ENCODE data around the gene TAC4. TPM values are rescaled to one million over a fixed set of nuclear protein-coding genes. Genes with fewer than 3 reads are reported as not detected.

The TAC4 gene
- polyA plus RNA-seq, 1 donor (not counting 4 experiments of a cell fraction or from before 2014, with no cell fraction given): not detected

- DNase-seq (ENCODE audit: low read depth, low spot score) (no peak), FAIRE-seq (no peak)
- no peak for TF ChIP-seq EZH2 (IDR thresholded peaks at IDR 0.05; ENCODE audit: low read length)
- TF ChIP-seq, protein P1, sequence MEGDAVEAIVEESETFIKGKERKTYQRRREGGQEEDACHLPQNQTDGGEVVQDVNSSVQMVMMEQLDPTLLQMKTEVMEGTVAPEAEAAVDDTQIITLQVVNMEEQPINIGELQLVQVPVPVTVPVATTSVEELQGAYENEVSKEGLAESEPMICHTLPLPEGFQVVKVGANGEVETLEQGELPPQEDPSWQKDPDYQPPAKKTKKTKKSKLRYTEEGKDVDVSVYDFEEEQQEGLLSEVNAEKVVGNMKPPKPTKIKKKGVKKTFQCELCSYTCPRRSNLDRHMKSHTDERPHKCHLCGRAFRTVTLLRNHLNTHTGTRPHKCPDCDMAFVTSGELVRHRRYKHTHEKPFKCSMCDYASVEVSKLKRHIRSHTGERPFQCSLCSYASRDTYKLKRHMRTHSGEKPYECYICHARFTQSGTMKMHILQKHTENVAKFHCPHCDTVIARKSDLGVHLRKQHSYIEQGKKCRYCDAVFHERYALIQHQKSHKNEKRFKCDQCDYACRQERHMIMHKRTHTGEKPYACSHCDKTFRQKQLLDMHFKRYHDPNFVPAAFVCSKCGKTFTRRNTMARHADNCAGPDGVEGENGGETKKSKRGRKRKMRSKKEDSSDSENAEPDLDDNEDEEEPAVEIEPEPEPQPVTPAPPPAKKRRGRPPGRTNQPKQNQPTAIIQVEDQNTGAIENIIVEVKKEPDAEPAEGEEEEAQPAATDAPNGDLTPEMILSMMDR (optimal IDR thresholded peaks at IDR 0.05 in 1 of 3, IDR thresholded peaks at IDR 0.05 in 1 of 3, conservative IDR thresholded peaks at IDR 0.05 in 1 of 3; ENCODE audit: extremely low read depth in 1 of 3, insufficient read depth in 2 of 3, low read length in 3 of 3): no peak
- Histone ChIP-seq H3K4me3 (ENCODE audit: control insufficient read depth in 2 of 3, extremely low read depth in 1 of 3, insufficient read depth in 2 of 3, low read depth in 1 of 3, low read length in 3 of 3) (no peak overlapping the region), H3K9ac (ENCODE audit: control insufficient read depth, extremely low read depth, insufficient read depth, low read length) (no peak overlapping the region), H3K9me1 (ENCODE audit: control insufficient read depth, extremely low read depth, insufficient read depth, low read length) (no peaks in the 10 kb centered on the region), H3K9me3 (ENCODE audit: control insufficient read depth, low read depth, low read length) (no peaks in the 10 kb centered on the region), H4K20me1 (ENCODE audit: control insufficient read depth, extremely low read depth, insufficient read depth, low read length) (no peaks in the 10 kb centered on the region), H3K36me3 (ENCODE audit: control insufficient read depth in 2 of 2, extremely low read depth in 1 of 2, insufficient read depth in 2 of 2, low read length in 2 of 2) (no peaks in the 10 kb centered on the region), H3K27me3 (ENCODE audit: control insufficient read depth, extremely low read depth, insufficient read depth, low read length) (peaks cover 11% of the 10 kb centered on the region), H3K4me1 (ENCODE audit: control insufficient read depth, extremely low read depth, insufficient read depth, low read length) (peaks cover 18% of the 10 kb centered on the region), H3K79me2 (ENCODE audit: control insufficient read depth, insufficient read depth, low read length) (no peaks in the 10 kb centered on the region), H2AFZ (ENCODE audit: control insufficient read depth, low read length) (no peak overlapping the region), H3K4me2 (ENCODE audit: control insufficient read depth, extremely low read depth, insufficient read depth, low read depth, low read length) (no peak overlapping the region), H3K27ac (ENCODE audit: control insufficient read depth, insufficient read depth, low read length) (no peak overlapping the region)
- dilution Hi-C loops (cut with MboI; ENCODE audit: extremely low pct_ligation_motif_present, low sequenced_read_pairs): loop anchor here (10.0 kb wide), 1 partner anchor 109 kb away; the partner anchor contains the start of gene DLX3
Observed at GRCh38 chr17:49886036-49886435, 38.2 kb upstream of the TAC4 start.

DNA sequence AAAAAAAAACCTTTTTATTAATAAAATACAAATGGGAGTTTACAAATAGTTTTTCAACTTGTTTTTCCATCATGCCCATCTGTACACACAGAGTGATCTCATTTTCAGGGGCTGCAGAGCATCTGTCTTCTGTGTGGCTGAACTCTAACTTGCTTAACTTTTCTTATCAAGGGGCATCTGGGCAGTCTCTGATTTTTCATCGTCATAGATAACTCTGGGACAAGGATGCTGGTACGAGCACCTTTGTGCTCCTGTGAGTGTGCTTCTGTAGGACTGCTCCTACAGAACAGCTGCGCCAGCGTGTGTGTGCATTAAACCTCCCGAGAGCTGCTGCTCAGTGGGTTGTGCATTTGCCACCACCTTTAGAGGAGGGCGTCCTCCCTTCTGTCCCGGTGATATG is 34.6 kb upstream of the TAC4 start:
- Histone ChIP-seq H3K4me2 (ENCODE audit: control insufficient read depth, extremely low read depth, insufficient read depth, low read depth, low read length) (no peak overlapping the region), H3K27me3 (ENCODE audit: control insufficient read depth, extremely low read depth, insufficient read depth, low read length) (peaks cover 21% of the 10 kb centered on the region), H3K9me1 (ENCODE audit: control insufficient read depth, extremely low read depth, insufficient read depth, low read length) (no peaks in the 10 kb centered on the region), H3K9ac (ENCODE audit: control insufficient read depth, extremely low read depth, insufficient read depth, low read length) (no peak overlapping the region), H3K79me2 (ENCODE audit: control insufficient read depth, insufficient read depth, low read length) (no peaks in the 10 kb centered on the region), H3K27ac (ENCODE audit: control insufficient read depth, insufficient read depth, low read length) (no peak overlapping the region), H3K4me3 (ENCODE audit: control insufficient read depth in 2 of 3, extremely low read depth in 1 of 3, insufficient read depth in 2 of 3, low read depth in 1 of 3, low read length in 3 of 3) (no peak overlapping the region), H3K9me3 (ENCODE audit: control insufficient read depth, low read depth, low read length) (no peaks in the 10 kb centered on the region), H4K20me1 (ENCODE audit: control insufficient read depth, extremely low read depth, insufficient read depth, low read length) (no peaks in the 10 kb centered on the region), H3K4me1 (ENCODE audit: control insufficient read depth, extremely low read depth, insufficient read depth, low read length) (peaks cover 11% of the 10 kb centered on the region), H3K36me3 (ENCODE audit: control insufficient read depth in 2 of 2, extremely low read depth in 1 of 2, insufficient read depth in 2 of 2, low read length in 2 of 2) (no peaks in the 10 kb centered on the region), H2AFZ (ENCODE audit: control insufficient read depth, low read length) (no peak overlapping the region)
- dilution Hi-C loops (cut with MboI; ENCODE audit: extremely low pct_ligation_motif_present, low sequenced_read_pairs): loop anchor here (10.0 kb wide), 1 partner anchor 112 kb away; the partner anchor contains the start of gene DLX3
- no peak for TF ChIP-seq EZH2 (IDR thresholded peaks at IDR 0.05; ENCODE audit: low read length)
- TF ChIP-seq, protein P1 (optimal IDR thresholded peaks at IDR 0.05 in 1 of 3, IDR thresholded peaks at IDR 0.05 in 1 of 3, conservative IDR thresholded peaks at IDR 0.05 in 1 of 3; ENCODE audit: extremely low read depth in 1 of 3, insufficient read depth in 2 of 3, low read length in 3 of 3): no peak
- FAIRE-seq: no peak
- no peak for DNase-seq (ENCODE audit: low read depth, low spot score)
